ENCODE data around the gene DHRSX. TPM values are rescaled to one million over a fixed set of nuclear protein-coding genes. Genes with fewer than 3 reads are reported as not detected.

The DHRSX gene
- total and polyA plus RNA-seq, 2 donors (not counting 3 experiments of a cell fraction or from before 2014, with no cell fraction given), result 27.1 to 37.7 TPM

DNA sequence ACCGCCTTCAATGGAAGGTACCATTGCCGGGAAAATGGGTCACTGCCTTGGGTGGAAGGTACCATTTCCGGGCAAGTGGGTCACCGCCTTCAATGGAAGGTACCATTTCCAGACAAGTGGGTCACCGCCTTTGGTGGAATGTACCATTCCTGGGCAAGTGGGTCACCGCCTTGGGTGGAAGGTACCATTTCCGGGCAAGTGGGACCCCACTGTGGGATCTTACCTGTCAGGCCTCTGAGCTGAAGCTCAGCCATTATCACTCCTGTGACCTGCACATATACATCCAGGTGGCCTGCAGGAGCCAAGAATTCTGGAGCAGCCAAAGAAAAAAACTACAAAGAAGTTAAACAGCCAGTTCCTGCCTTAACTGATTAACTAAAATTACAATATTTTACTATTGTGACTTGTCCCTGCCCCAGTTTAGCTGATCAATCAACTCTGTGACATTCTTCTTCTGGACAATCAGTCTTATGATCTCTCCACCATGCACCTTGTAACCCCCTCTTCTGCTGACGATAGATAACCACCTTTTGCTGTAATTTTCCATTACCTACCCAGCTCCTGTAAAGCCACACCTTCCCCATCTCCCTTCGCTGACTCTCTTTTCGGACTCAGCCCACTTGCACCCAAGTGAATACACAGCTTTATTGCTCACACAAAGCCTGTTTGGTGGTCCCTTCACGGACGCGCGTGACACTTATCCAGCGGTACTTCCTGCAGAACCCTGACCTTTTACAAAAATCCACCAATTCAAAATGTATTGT, 313.2 kb downstream of the DHRSX start:
- dilution Hi-C loops (cut with MboI; ENCODE audit: extremely low pct_ligation_motif_present, low sequenced_read_pairs) (no loop called here), intact Hi-C loops (cut with micrococcal nuclease) (no loop called here)
- TF ChIP-seq EZH2 (IDR thresholded peaks at IDR 0.05; ENCODE audit: borderline replicate concordance, low read depth, low read length, severe bottlenecking), result no peak
- TF ChIP-seq, protein P1, sequence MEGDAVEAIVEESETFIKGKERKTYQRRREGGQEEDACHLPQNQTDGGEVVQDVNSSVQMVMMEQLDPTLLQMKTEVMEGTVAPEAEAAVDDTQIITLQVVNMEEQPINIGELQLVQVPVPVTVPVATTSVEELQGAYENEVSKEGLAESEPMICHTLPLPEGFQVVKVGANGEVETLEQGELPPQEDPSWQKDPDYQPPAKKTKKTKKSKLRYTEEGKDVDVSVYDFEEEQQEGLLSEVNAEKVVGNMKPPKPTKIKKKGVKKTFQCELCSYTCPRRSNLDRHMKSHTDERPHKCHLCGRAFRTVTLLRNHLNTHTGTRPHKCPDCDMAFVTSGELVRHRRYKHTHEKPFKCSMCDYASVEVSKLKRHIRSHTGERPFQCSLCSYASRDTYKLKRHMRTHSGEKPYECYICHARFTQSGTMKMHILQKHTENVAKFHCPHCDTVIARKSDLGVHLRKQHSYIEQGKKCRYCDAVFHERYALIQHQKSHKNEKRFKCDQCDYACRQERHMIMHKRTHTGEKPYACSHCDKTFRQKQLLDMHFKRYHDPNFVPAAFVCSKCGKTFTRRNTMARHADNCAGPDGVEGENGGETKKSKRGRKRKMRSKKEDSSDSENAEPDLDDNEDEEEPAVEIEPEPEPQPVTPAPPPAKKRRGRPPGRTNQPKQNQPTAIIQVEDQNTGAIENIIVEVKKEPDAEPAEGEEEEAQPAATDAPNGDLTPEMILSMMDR (IDR thresholded peaks at IDR 0.05; ENCODE audit: extremely low read depth in 1 of 2, insufficient read depth in 1 of 2, low read depth in 1 of 2, low read length in 2 of 2), result no peak
- TF ChIP-seq, protein P2, sequence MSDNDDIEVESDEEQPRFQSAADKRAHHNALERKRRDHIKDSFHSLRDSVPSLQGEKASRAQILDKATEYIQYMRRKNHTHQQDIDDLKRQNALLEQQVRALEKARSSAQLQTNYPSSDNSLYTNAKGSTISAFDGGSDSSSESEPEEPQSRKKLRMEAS (IDR thresholded peaks at IDR 0.05; ENCODE audit: insufficient read depth, insufficient read length), result no peak
- TF ChIP-seq POLR2A (IDR thresholded peaks at IDR 0.05; ENCODE audit: low read depth, low read length), result no peak
- TF ChIP-seq GATA2 (IDR thresholded peaks at IDR 0.05; ENCODE audit: insufficient read depth, insufficient read length, low read depth, low read length), result no peak
- no peak for TF ChIP-seq FOS (IDR thresholded peaks at IDR 0.05; ENCODE audit: borderline replicate concordance, insufficient read depth, low read length)
- TF ChIP-seq POLR2AphosphoS5 (IDR thresholded peaks at IDR 0.05; ENCODE audit: insufficient read depth, low read depth, low read length), result no peak
- no peak for TF ChIP-seq JUN (IDR thresholded peaks at IDR 0.05; ENCODE audit: borderline replicate concordance, insufficient read depth, insufficient read length, low read depth)
- H3K27ac ChIP-seq (ENCODE audit: insufficient read depth, low read depth, low read length), result no peak overlapping the region
- peaks cover 5% of the 10 kb centered on the region for H3K9me3 ChIP-seq (replicated peaks; ENCODE audit: control insufficient read depth, insufficient read depth, low read length)
- no peak overlapping the region for H3K4me2 ChIP-seq (ENCODE audit: insufficient read depth, low read length)
- no peaks in the 10 kb centered on the region for H4K20me1 ChIP-seq (replicated peaks; ENCODE audit: control insufficient read depth, extremely low read depth, insufficient read depth, low read length)
- H3K4me3 ChIP-seq (replicated peaks in 1 of 3; ENCODE audit: insufficient read depth in 1 of 3, low read depth in 1 of 3, low read length in 3 of 3), result no peak overlapping the region
- ChIA-PET CTCF (no interaction called here), POLR2A (no interaction called here)
- H3K79me2 ChIP-seq (ENCODE audit: control insufficient read depth, insufficient read depth, low read length), result no peaks in the 10 kb centered on the region
- no TSS peak for BruUV-seq (replicated peaks)
- DNase-seq (ENCODE audit: low read depth, low spot score), result no peak
- no peak overlapping the region for H3K9ac ChIP-seq (replicated peaks; ENCODE audit: extremely low read depth, insufficient read depth, low read length)
- no peak overlapping the region for H2AFZ ChIP-seq (ENCODE audit: low read depth, low read length)
- no peaks in the 10 kb centered on the region for H3K4me1 ChIP-seq (ENCODE audit: control insufficient read depth, extremely low read depth, insufficient read depth, low read length)
- FAIRE-seq, result no peak
- H3K36me3 ChIP-seq (ENCODE audit: control insufficient read depth in 2 of 2, extremely low read depth in 1 of 2, insufficient read depth in 2 of 2, low read length in 2 of 2), result no peaks in the 10 kb centered on the region
- no peaks in the 10 kb centered on the region for H3K27me3 ChIP-seq (ENCODE audit: control insufficient read depth in 2 of 2, insufficient read depth in 2 of 2, low read length in 2 of 2)
- no peaks in the 10 kb centered on the region for H3K9me1 ChIP-seq (replicated peaks; ENCODE audit: control insufficient read depth, extremely low read depth, insufficient read depth, low read length)

Data from endothelial cell of umbilical vein (primary cell).